BLaER1 treated with 17β-estradiol and CSF1 and Interleukin-3, amounts not matched to agents 10 nM and 100 nM (cell line): ENCODE results near the gene ROR1.

Source experiments
- H3K27ac ChIP-seq, 11 experiments: shearing (Covaris generic); formaldehyde crosslinking; 2 replicates each; pipeline ENCODE4 v1.8.1; 2022
- H3K27me3 ChIP-seq, 11 experiments: shearing (Covaris generic); formaldehyde crosslinking; 2 replicates each; pipeline ENCODE4 v1.8.1; 2022
- H3K36me3 ChIP-seq, 11 experiments: shearing (Covaris generic); formaldehyde crosslinking; 2 replicates each; pipeline ENCODE4 v1.8.1; 2022
- H3K4me1 ChIP-seq, 10 experiments: shearing (Covaris generic); formaldehyde crosslinking; 2 replicates each; pipeline ENCODE4 v1.8.1; 2022
- H3K4me2 ChIP-seq, 11 experiments: shearing (Covaris generic); formaldehyde crosslinking; 2 replicates each; pipeline ENCODE4 v1.8.1; 2022
- H3K4me3 ChIP-seq, 10 experiments: shearing (Covaris generic); formaldehyde crosslinking; 2 replicates each; pipeline ENCODE4 v1.8.1; 2022
- H3K9ac ChIP-seq, 11 experiments: shearing (Covaris generic); formaldehyde crosslinking; 2 replicates each; pipeline ENCODE4 v1.8.1; 2022
- H3K9me3 ChIP-seq, 11 experiments: shearing (Covaris generic); formaldehyde crosslinking; replicated peaks in 1 of 11; 2 replicates each; pipeline ENCODE4 v1.8.1; 2022
- H4K20me1 ChIP-seq, 11 experiments: shearing (Covaris generic); formaldehyde crosslinking; 2 replicates each; pipeline ENCODE4 v1.8.1; 2022
- Cebpa-rat ChIP-seq, 11 experiments: shearing (Covaris generic); IDR thresholded peaks; 2 replicates each; pipeline ENCODE4 v1.8.1; 2022

The ROR1 gene

DNA sequence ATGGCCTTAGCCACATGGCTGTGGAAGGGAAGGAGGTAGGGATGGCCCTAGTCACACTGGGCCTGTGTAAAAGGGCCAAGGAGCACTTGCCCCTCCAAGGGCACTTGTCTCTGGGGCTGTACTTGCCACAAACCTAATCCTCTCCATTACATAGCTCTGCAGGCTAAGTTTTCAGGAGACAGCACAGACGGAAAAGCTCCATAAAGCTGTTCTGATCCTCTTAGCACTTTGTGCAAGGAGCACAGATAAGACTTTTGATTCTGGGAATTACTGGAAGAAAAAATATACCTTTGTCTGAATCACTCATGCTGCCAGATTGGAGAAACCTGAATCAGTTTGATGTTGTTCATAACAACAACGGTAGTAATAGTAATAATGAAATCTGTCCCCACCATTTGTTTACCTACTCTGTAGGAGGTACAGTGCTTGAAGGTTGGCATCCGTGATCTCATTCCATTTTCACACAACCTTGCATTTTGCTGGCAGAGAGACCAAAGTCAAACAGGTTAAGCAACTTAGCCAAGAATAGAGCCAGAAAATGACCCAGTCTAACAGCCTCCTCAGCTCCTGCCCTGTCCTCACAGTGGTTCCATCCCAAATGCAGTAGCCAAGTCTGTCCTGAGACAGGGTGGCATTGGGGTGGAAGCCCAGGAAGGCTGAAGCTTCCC, 207.1 kb downstream of the ROR1 start:
- H3K27ac ChIP-seq, result no peak overlapping the region

DNA sequence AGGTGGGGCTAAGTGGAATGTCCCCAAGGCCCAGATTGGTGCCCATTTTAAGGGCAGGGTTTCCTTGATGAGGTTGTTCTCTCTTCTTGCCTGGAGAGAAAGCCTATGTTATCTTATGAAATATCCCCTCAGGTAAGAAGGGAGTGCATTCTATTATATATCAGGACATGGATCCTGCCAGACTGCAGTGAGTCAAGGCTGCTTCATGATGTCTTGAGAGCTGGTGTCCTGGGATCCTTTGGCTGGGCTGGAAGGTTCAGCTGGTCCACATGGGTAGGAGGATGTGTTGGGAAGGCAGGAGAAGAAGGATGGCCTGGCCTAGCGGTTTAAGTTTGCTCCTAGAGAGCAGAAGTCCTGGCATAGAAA, 207.6 kb downstream of the ROR1 start:
- Histone ChIP-seq H3K27me3 (no peaks in the 10 kb centered on the region), H3K27ac (no peak overlapping the region), H3K4me3 (no peak overlapping the region), H3K36me3 (no peaks in the 10 kb centered on the region), H3K9me3 (peaks cover 0 to 6% (median 0%) of the 10 kb centered on the region in 11 experiments; a peak in 2 of 22 replicates), H3K9ac (no peak overlapping the region), H3K4me2 (no peak overlapping the region), H3K4me1 (peaks cover 0 to 5% (median 0%) of the 10 kb centered on the region in 10 experiments; a peak in 3 of 20 replicates), H4K20me1 (no peaks in the 10 kb centered on the region)
- no peak for TF ChIP-seq Cebpa-rat (IDR thresholded peaks at IDR 0.05)

More for the DNA sequence above, 207.1 kb downstream of the ROR1 start:
- Histone ChIP-seq H3K4me3 (no peak overlapping the region), H3K4me2 (no peak overlapping the region), H3K4me1 (peaks cover 0 to 5% (median 0%) of the 10 kb centered on the region in 10 experiments; a peak in 3 of 20 replicates), H3K27me3 (no peaks in the 10 kb centered on the region), H3K9ac (no peak overlapping the region), H4K20me1 (no peaks in the 10 kb centered on the region), H3K9me3 (peaks cover 0 to 6% (median 0%) of the 10 kb centered on the region in 11 experiments; a peak in 2 of 22 replicates), H3K36me3 (no peaks in the 10 kb centered on the region)
- TF ChIP-seq Cebpa-rat (IDR thresholded peaks at IDR 0.05), result no peak

DNA sequence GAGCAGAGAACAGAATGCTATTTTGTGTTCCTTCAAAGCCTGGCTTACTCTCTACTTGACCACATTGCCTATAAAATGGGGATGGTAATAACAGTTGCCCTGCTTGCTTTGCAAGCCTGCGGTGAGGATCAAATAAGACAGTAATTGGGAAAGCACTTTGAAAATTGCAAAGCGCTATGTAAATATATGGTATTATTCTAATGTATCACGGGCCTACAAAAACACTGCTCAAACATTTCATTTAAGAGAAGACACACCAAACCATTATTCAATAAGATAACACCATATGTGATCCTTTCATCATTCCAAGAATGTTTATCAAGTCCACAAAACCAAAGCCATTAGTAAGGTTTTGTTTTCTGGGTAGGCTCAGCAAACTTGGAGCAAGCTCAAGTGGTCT, 208.4 kb downstream of the ROR1 start:
- H3K4me1 ChIP-seq, result peaks cover 0 to 5% (median 0%) of the 10 kb centered on the region in 10 experiments; a peak in 3 of 20 replicates
- H3K27ac ChIP-seq, result no peak overlapping the region
- TF ChIP-seq Cebpa-rat (IDR thresholded peaks at IDR 0.05), result no peak
- H3K27me3 ChIP-seq, result no peaks in the 10 kb centered on the region
- H3K36me3 ChIP-seq, result no peaks in the 10 kb centered on the region
- H3K9me3 ChIP-seq, result no peaks in the 10 kb centered on the region; a peak in 1 of 22 replicates
- no peaks in the 10 kb centered on the region for H4K20me1 ChIP-seq
- H3K9ac ChIP-seq, result no peak overlapping the region
- no peak overlapping the region for H3K4me2 ChIP-seq
- no peak overlapping the region for H3K4me3 ChIP-seq

DNA sequence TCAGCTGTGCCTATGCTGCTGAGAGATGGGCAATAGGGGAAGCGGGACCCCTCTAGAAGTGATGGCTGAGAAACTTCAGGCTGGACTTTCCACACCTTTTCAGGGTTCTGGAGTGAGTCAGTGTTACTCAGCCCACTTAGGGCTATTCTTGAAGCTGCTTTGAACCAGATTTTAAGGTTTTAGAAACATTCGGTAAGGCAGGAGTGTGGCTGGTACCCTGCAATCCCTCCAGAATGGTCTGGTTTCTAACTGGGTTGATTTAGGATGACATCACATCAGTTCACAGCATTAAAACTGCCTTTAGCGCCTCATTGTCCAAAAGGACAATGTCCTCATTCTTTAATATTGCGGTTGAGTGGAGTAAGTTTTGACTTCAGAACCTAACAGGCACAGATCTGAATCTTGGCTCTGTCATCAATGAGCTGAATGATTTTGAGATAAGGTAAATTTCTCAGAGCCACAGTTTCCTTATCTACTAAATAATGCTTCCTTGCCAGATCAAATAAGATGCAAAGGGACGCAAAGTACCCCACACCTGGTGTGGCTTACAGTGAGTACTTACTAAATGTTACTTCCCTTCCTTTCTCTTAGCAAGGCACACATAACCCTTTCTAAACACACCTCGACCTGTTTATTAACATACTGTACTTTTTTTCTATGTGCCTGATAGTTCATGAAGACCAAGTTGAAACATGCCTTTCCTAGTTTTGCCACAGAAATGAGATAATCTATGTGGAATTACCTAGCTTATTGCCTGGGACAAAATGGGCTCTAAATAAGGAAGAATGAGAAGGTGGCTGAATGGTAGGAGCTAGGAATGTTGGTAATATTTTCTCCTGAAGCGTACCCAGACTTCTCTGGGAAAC, 209.8 kb downstream of the ROR1 start:
- no peak overlapping the region for H3K4me3 ChIP-seq
- H3K27me3 ChIP-seq, result no peaks in the 10 kb centered on the region
- H4K20me1 ChIP-seq, result no peaks in the 10 kb centered on the region
- H3K4me2 ChIP-seq, result no peak overlapping the region
- H3K9ac ChIP-seq, result no peak overlapping the region
- no peaks in the 10 kb centered on the region for H3K4me1 ChIP-seq
- no peaks in the 10 kb centered on the region for H3K9me3 ChIP-seq
- H3K36me3 ChIP-seq, result no peaks in the 10 kb centered on the region
- TF ChIP-seq Cebpa-rat (IDR thresholded peaks at IDR 0.05), result no peak
- H3K27ac ChIP-seq, result no peak overlapping the region

DNA sequence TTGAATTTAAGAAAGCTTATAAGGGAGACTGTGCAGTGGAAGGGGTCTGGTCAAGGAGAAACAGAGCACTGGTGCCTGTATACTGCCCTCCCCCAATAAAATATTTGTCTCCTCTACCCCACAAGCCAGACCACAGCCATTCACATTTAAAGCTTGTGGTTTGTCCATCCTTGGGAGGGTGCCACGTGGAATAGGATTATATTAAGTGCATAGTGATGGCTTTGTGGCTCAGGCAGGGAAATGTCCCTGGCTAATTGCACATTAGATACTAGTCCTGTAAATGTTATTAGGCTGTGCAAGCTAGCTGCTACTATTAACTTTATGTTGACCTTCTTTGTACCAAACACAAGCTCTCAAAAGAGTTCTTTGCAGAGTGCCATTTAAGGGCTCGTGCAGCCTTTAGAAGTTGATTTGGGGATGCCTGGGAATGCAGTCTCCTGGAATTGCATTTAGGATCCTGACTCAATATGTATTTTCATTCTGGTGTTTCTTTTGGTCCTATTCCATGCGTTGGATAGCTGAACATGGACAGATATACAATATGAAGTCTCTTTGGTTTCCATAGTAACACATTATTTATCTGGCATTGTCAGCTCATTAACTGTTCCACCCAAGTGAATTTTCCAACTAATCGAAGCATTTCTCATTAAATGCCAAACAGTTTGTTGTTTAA, 210.6 kb downstream of the ROR1 start:
- Histone ChIP-seq H3K4me3 (no peak overlapping the region), H3K27ac (no peak overlapping the region), H3K9me3 (no peaks in the 10 kb centered on the region), H3K4me2 (no peak overlapping the region), H3K4me1 (no peaks in the 10 kb centered on the region), H3K9ac (no peak overlapping the region), H3K36me3 (no peaks in the 10 kb centered on the region), H3K27me3 (no peaks in the 10 kb centered on the region), H4K20me1 (no peaks in the 10 kb centered on the region)
- TF ChIP-seq Cebpa-rat (IDR thresholded peaks at IDR 0.05), result no peak

DNA sequence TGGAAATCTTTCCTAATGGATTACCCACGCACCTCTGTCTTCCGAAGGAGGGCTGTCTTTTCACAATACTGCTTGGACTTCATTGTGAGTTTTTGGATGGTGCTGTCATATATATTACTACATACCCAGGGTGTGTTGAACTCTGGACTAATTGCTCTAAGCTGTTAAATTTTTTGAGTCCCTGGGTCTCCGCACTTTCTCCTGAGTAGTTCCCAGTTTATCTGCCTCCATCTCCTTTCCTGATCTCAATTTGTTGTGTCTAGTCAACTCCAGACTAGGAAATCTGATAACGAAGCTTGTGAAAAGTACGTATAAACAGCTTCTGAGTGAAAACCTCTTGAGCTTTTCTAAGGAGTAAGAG, 211.1 kb downstream of the ROR1 start:
- Histone ChIP-seq H3K27ac (no peak overlapping the region), H3K9ac (no peak overlapping the region), H3K36me3 (no peaks in the 10 kb centered on the region), H3K27me3 (no peaks in the 10 kb centered on the region), H4K20me1 (no peaks in the 10 kb centered on the region), H3K4me3 (no peak overlapping the region), H3K9me3 (no peaks in the 10 kb centered on the region), H3K4me1 (no peaks in the 10 kb centered on the region), H3K4me2 (no peak overlapping the region)
- no peak for TF ChIP-seq Cebpa-rat (IDR thresholded peaks at IDR 0.05)

DNA sequence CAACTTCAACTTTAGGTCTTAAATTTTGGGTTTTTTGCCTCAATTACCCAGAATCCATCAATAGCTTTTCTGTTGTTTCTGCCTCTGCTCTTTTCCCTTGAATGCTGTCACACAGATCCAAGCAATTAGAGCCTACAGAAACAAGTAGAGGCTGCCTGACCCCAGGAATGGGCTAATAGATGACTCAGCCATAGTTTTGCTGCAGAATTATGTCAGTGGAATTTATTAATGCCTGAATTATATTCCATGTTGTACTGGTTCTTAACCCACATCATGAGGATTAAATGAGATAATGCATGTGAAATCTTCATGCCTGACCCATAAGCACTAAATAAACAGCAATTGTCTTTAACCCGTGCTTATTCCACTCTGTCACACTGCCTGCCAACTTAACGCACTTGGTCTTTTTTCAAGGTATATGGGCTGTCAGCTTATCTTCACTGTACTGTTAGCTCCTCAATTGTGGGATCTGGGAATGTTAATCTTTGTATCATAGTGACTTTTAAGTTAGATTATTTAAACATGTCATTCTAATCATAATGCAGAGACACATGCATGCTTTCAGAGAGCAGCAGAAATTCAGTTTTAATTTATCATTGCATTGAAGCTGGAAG, 213.3 kb downstream of the ROR1 start:
- no peaks in the 10 kb centered on the region; a peak in 1 of 22 replicates for H4K20me1 ChIP-seq
- no peaks in the 10 kb centered on the region for H3K4me1 ChIP-seq
- no peak overlapping the region for H3K4me3 ChIP-seq
- no peak overlapping the region for H3K9ac ChIP-seq
- no peak for TF ChIP-seq Cebpa-rat (IDR thresholded peaks at IDR 0.05)
- H3K27ac ChIP-seq, result no peak overlapping the region
- no peak overlapping the region for H3K4me2 ChIP-seq
- H3K27me3 ChIP-seq, result no peaks in the 10 kb centered on the region
- no peaks in the 10 kb centered on the region for H3K36me3 ChIP-seq
- H3K9me3 ChIP-seq, result no peaks in the 10 kb centered on the region

DNA sequence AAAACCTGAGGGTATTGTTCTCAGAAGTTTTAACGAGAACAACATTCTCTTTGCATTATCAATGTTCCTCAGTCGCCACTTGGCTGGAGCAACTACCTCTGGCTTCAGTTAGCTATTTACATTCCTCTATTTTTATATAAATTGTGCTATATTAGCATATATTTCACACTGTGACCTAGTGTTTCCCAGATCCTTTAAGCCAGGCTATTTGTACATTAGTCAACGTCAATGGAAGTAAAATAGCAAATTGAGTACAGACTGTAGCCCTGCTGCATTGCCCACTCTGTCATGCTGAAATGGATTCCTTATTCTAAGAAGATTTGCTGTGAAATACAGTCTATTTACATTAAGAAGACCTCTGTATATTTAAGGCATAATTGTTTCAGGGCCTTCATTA, 213.8 kb downstream of the ROR1 start:
- H3K27ac ChIP-seq, result no peak overlapping the region
- no peaks in the 10 kb centered on the region for H3K4me1 ChIP-seq
- TF ChIP-seq Cebpa-rat (IDR thresholded peaks at IDR 0.05), result no peak
- no peaks in the 10 kb centered on the region; a peak in 1 of 22 replicates for H4K20me1 ChIP-seq
- no peak overlapping the region for H3K4me3 ChIP-seq
- no peaks in the 10 kb centered on the region for H3K27me3 ChIP-seq
- H3K9ac ChIP-seq, result no peak overlapping the region
- no peaks in the 10 kb centered on the region for H3K36me3 ChIP-seq
- H3K9me3 ChIP-seq, result no peaks in the 10 kb centered on the region
- H3K4me2 ChIP-seq, result no peak overlapping the region

DNA sequence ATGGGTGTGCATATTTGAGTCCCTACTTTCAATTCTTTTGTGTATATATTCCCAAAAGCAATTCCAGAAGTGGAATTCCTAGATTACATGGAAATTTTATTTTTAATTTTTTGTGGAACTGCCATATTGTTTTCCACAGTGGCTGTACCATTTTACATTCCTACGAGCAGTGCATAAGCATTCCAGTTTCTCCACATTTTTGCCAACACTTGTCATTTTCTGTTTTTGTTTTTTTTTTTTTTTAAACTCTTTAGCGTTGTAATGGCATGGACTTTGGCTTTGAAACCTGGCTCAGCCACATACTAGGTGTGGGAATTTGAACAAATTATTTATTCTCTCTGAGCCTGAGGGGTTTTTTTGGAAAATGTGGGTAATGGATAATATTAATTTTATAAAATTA, 215.1 kb downstream of the ROR1 start:
- no peak overlapping the region for H3K4me3 ChIP-seq
- H3K4me2 ChIP-seq, result no peak overlapping the region
- no peaks in the 10 kb centered on the region; a peak in 1 of 22 replicates for H4K20me1 ChIP-seq
- H3K4me1 ChIP-seq, result no peaks in the 10 kb centered on the region
- no peak overlapping the region for H3K27ac ChIP-seq
- TF ChIP-seq Cebpa-rat (IDR thresholded peaks at IDR 0.05), result no peak
- no peaks in the 10 kb centered on the region for H3K9me3 ChIP-seq
- no peak overlapping the region for H3K9ac ChIP-seq
- no peaks in the 10 kb centered on the region for H3K36me3 ChIP-seq
- no peaks in the 10 kb centered on the region for H3K27me3 ChIP-seq
